T-cell (primary cell): ENCODE measurements around the gene ZSCAN1. TPM values are rescaled to one million over a fixed set of nuclear protein-coding genes. Genes with fewer than 3 reads are reported as not detected.

Source experiments
- ATAC-seq, 4 experiments: fragments of 200-7000 bp in 3 of 4; fragments of 150-1000 bp in 1 of 4; cut with Tn5 transposase; replicated peaks in 1 of 4; 1 replicate in 3 of 4; 2 replicates in 1 of 4; pipeline ENCODE4 v1.10.0; 2021; ENCODE audit warnings: moderate library complexity in 3 of 4, mild to moderate bottlenecking in 2 of 4, moderate number of reproducible peaks in 1 of 4
- CTCF ChIA-PET, 2 donors: fragments of 300-600 bp; sonication (Branson Sonifier 250); formaldehyde crosslinking; loops; one replicate each; lab custom pipeline; 2022; ENCODE audit warnings: antibody characterized with exemption in 2 of 2; lab: Charles Lee
- POLR2A ChIA-PET, 2 donors: fragments of 300-600 bp; sonication (Branson Sonifier 250); formaldehyde crosslinking; loops; one replicate each; lab custom pipeline; 2022; ENCODE audit warnings: antibody characterized with exemption in 2 of 2; lab: Charles Lee
- DNase-seq, 35 experiments: peaks; one replicate each; pipeline versions ENCODE4 v3.0.0 to v3.0.0-alpha.2; 2013 to 2023
- H3K27ac ChIP-seq: one replicate; pipeline ENCODE4 v1.5.1; 2013; ENCODE audit warnings: low read length
- H3K27me3 ChIP-seq, 2 experiments: replicated peaks in 1 of 2; 1 replicate in 1 of 2; 2 replicates in 1 of 2; pipeline versions ENCODE4 v1.6.1 to v1.7.0; 2013; ENCODE audit warnings: low read length in 1 of 2, mixed read lengths in 1 of 2; ENCODE audit not compliant: control insufficient read depth in 2 of 2, insufficient read depth in 2 of 2; ENCODE audit errors: extremely low read depth in 1 of 2
- H3K36me3 ChIP-seq, 2 donors: 1 replicate in 1 of 2; 2 replicates in 1 of 2; pipeline versions ENCODE4 v1.6.1 to v1.7.0; 2013; ENCODE audit warnings: low read length in 1 of 2; ENCODE audit not compliant: control insufficient read depth in 2 of 2, insufficient read depth in 1 of 2; ENCODE audit errors: extremely low read depth in 1 of 2
- H3K4me1 ChIP-seq, 2 experiments: 1 replicate in 1 of 2; 2 replicates in 1 of 2; pipeline versions ENCODE4 v1.6.1 to v1.7.0; 2013; ENCODE audit warnings: low read length in 2 of 2, mixed read lengths in 1 of 2; ENCODE audit not compliant: insufficient read depth in 2 of 2, control insufficient read depth in 1 of 2; ENCODE audit errors: extremely low read depth in 1 of 2
- H3K4me3 ChIP-seq, 2 donors: 1 replicate in 1 of 2; 2 replicates in 1 of 2; pipeline versions ENCODE4 v1.5.1 to v1.7.0; 2013; ENCODE audit warnings: mild to moderate bottlenecking in 2 of 2, low read length in 1 of 2, moderate library complexity in 1 of 2; ENCODE audit not compliant: control insufficient read depth in 1 of 2; ENCODE audit errors: extremely low read depth in 1 of 2
- H3K9me3 ChIP-seq: 2 replicates; pipeline ENCODE4 v1.7.0; 2013
- H3K27ac Mint-ChIP-seq, 2 donors: one replicate each; pipeline ENCODE4 v1.8.0; 2020 to 2021; ENCODE audit warnings: mild to moderate bottlenecking in 2 of 2, mixed read lengths in 2 of 2
- H3K27me3 Mint-ChIP-seq, 2 donors: one replicate each; pipeline ENCODE4 v1.8.0; 2021 to 2022; ENCODE audit warnings: mixed read lengths in 2 of 2
- H3K36me3 Mint-ChIP-seq: one replicate; pipeline ENCODE4 v1.8.0; 2021; ENCODE audit warnings: mixed read lengths
- H3K4me1 Mint-ChIP-seq, 3 donors: one replicate each; pipeline ENCODE4 v1.8.0; 2020 to 2022; ENCODE audit warnings: mixed read lengths in 3 of 3, mild to moderate bottlenecking in 1 of 3
- H3K4me3 Mint-ChIP-seq, 3 donors: one replicate each; pipeline ENCODE4 v1.8.0; 2020 to 2022; ENCODE audit warnings: mild to moderate bottlenecking in 3 of 3, mixed read lengths in 3 of 3, moderate library complexity in 3 of 3
- H3K9me3 Mint-ChIP-seq, 3 donors: one replicate each; pipeline ENCODE4 v1.8.0; 2020 to 2022; ENCODE audit warnings: mixed read lengths in 3 of 3
- WGBS: methylation state at CpG from one replicate; pipeline ENCODE4 v1.1.5; 2013; ENCODE audit warnings: missing lambda C conversion rate; ENCODE audit not compliant: insufficient coverage; 5-methylcytosine and 5-hydroxymethylcytosine counted together
- total RNA-seq, 35 experiments: library from RNA in 6 of 35; stranded (reverse) in 6 of 35; fragments of 120-200 nt in 1 of 35; gene quantifications; one replicate each; pipeline versions ENCODE4 v1.2.1 to v1.2.4 and lab custom pipeline; 2013 to 2026

Gene ZSCAN1
- total RNA-seq, 5 donors from 2014 or later (not counting 1 experiment from before 2014, with no cell fraction given): not detected

- no peak for DNase-seq
- Histone ChIP-seq H3K9me3 (peaks cover 3% of the 10 kb centered on the region), H3K27me3 (peaks cover 0 to 47% of the 10 kb centered on the region in 2 experiments), H3K27ac (no peak overlapping the region), H3K4me3 (no peak overlapping the region), H3K4me1 (peaks cover 0 to 12% of the 10 kb centered on the region in 2 experiments), H3K36me3 (no peaks in the 10 kb centered on the region)
- ChIA-PET CTCF (no interaction called here), POLR2A (no interaction called here)
- 35% methylated on average over 4 of the region's 5 CpGs for WGBS
- H3K27me3 Mint-ChIP-seq: peaks cover 8 to 9% of the 10 kb centered on the region in 2 donors
- no peak overlapping the region for H3K27ac Mint-ChIP-seq
- peaks cover 8 to 27% (median 18%) of the 10 kb centered on the region in 3 donors for H3K9me3 Mint-ChIP-seq
- peaks cover 9% of the 10 kb centered on the region for H3K36me3 Mint-ChIP-seq
- H3K4me1 Mint-ChIP-seq: peaks cover 0 to 3% (median under 1%) of the 10 kb centered on the region in 3 donors
- ATAC-seq: no peak
- H3K4me3 Mint-ChIP-seq: no peak overlapping the region
Observed at GRCh38 chr19:58014141-58014540, 19.7 kb upstream of the ZSCAN1 start.

DNA sequence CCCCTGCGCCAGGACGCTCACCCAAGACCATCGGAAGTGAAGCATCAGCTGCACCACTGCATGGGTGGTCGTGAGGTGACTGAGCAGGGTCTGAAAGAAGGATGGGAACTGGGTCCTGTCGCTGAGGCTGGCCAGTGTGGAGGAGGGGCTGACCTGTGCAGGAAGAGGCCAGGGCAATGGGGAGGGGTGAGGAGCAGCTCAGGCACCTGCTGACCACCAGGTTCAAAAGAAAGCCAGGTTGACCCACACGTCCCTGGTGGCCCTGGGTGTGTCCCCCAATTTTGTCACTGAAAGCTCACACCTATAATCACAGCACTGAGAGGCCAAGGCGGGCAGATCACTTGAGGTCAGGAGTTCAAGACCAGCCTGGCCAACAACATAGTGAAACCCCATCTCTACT is 13.7 kb upstream of the ZSCAN1 start:
- no peaks in the 10 kb centered on the region for H3K9me3 ChIP-seq
- Mint-ChIP-seq H3K9me3 (peaks cover 12 to 28% (median 15%) of the 10 kb centered on the region in 3 donors), H3K4me1 (no peaks in the 10 kb centered on the region), H3K27ac (no peak overlapping the region), H3K27me3 (peaks cover 3 to 7% of the 10 kb centered on the region in 2 donors), H3K36me3 (no peaks in the 10 kb centered on the region), H3K4me3 (no peak overlapping the region)
- H3K27me3 ChIP-seq: peaks cover 0 to 41% of the 10 kb centered on the region in 2 experiments
- no peak overlapping the region for H3K27ac ChIP-seq
- no peak for DNase-seq
- no peaks in the 10 kb centered on the region for H3K4me1 ChIP-seq
- no peak for ATAC-seq
- ChIA-PET CTCF (no interaction called here), POLR2A (no interaction called here)
- no peaks in the 10 kb centered on the region for H3K36me3 ChIP-seq
- whole genome bisulfite sequencing: 82% methylated on average over 6 of the region's 7 CpGs
- no peak overlapping the region for H3K4me3 ChIP-seq

DNA sequence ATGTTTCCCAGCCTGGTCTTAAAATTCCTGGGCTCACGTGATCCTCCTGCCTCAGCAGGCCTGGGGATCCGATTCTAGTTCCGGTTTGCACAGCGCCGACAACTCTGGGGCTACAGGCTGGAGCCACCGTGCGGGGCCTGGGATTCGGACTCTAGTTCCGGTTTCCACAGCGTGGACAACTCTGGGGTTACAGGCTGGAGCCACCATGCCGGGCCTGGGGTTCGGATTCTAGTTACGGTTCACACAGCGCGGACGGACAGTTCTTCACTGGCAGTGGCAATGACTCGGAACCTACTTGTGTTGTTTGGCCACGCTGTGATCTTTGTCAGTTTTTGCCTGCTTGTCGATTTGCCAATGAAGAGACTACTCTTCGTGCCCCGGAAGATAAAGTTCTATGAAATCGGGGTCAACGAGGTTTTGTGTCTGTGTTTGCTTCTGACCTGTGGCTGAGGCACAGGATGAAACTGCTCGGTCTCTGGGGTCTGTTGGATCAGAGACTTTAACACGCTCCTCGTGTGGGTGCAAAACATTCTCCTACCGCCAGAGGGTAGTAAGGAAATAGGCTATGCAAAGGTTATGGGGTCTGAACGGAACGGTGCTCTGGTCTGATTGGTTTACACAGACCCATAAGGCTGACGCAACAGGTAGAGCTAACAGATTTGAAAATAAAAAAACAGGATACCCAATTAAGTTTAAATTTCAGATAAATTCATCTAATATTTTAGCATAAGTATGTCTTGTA is 12.1 kb upstream of the ZSCAN1 start:
- Histone ChIP-seq H3K4me3 (no peak overlapping the region), H3K9me3 (no peaks in the 10 kb centered on the region), H3K27ac (no peak overlapping the region), H3K36me3 (no peaks in the 10 kb centered on the region), H3K27me3 (peaks cover 0 to 33% of the 10 kb centered on the region in 2 experiments), H3K4me1 (no peaks in the 10 kb centered on the region)
- Mint-ChIP-seq H3K36me3 (no peaks in the 10 kb centered on the region), H3K9me3 (peaks cover 8 to 34% (median 23%) of the 10 kb centered on the region in 3 donors), H3K27me3 (peaks cover 0 to 4% of the 10 kb centered on the region in 2 donors), H3K4me3 (no peak overlapping the region), H3K4me1 (no peaks in the 10 kb centered on the region), H3K27ac (no peak overlapping the region)
- POLR2A ChIA-PET: no interaction called here
- peak; percentile 61 to 83 (median 71) for ATAC-seq
- WGBS: 74% methylated on average over 24 of the region's 30 CpGs
- CTCF ChIA-PET: interaction anchor here in 1 of 2 donors (1.0 kb wide), 1 partner anchor 133 kb away, joined by 4 read pairs; no protein-coding TSS in a partner anchor
- DNase-seq: peak in 30 of 35 experiments; percentile 3 to 62 (median 31)

- no peak overlapping the region for H3K27ac ChIP-seq
- H3K9me3 ChIP-seq: no peaks in the 10 kb centered on the region
- DNase-seq (no peak), ATAC-seq (no peak)
- POLR2A ChIA-PET: no interaction called here
- peaks cover 0 to 29% of the 10 kb centered on the region in 2 experiments for H3K27me3 ChIP-seq
- H3K9me3 Mint-ChIP-seq: peaks cover 8 to 37% (median 20%) of the 10 kb centered on the region in 3 donors
- H3K4me3 Mint-ChIP-seq: no peak overlapping the region
- no peaks in the 10 kb centered on the region for H3K36me3 ChIP-seq
- no peak overlapping the region for H3K4me3 ChIP-seq
- CTCF ChIA-PET: interaction anchor here in 1 of 2 donors (1.0 kb wide), 1 partner anchor 133 kb away, joined by 4 read pairs; no protein-coding TSS in a partner anchor
- H3K27me3 Mint-ChIP-seq: peaks cover 0 to under 1% of the 10 kb centered on the region in 2 donors
- no peak overlapping the region for H3K27ac Mint-ChIP-seq
- no peaks in the 10 kb centered on the region for H3K4me1 ChIP-seq
- WGBS: 46% methylated on average over 1 of the region's 4 CpGs
- H3K36me3 Mint-ChIP-seq: no peaks in the 10 kb centered on the region
- H3K4me1 Mint-ChIP-seq: no peaks in the 10 kb centered on the region
Observed at GRCh38 chr19:58022283-58022660, 11.6 kb upstream of the ZSCAN1 start.

- Mint-ChIP-seq H3K36me3 (peaks cover 2% of the 10 kb centered on the region), H3K4me3 (no peak overlapping the region), H3K4me1 (no peaks in the 10 kb centered on the region), H3K27me3 (no peaks in the 10 kb centered on the region), H3K27ac (no peak overlapping the region), H3K9me3 (peaks cover 13 to 46% (median 26%) of the 10 kb centered on the region in 3 donors)
- no peaks in the 10 kb centered on the region for H3K9me3 ChIP-seq
- POLR2A ChIA-PET: no interaction called here
- CTCF ChIA-PET: no interaction called here
- no peaks in the 10 kb centered on the region for H3K4me1 ChIP-seq
- ATAC-seq (no peak), DNase-seq (no peak)
- H3K27ac ChIP-seq: no peak overlapping the region
- no peaks in the 10 kb centered on the region for H3K36me3 ChIP-seq
- WGBS: 93% methylated on average over 6 of the region's 12 CpGs
- H3K27me3 ChIP-seq: peaks cover 0 to 22% of the 10 kb centered on the region in 2 experiments
- H3K4me3 ChIP-seq: no peak overlapping the region
Observed at GRCh38 chr19:58024661-58025060, 9.2 kb upstream of the ZSCAN1 start.

DNA sequence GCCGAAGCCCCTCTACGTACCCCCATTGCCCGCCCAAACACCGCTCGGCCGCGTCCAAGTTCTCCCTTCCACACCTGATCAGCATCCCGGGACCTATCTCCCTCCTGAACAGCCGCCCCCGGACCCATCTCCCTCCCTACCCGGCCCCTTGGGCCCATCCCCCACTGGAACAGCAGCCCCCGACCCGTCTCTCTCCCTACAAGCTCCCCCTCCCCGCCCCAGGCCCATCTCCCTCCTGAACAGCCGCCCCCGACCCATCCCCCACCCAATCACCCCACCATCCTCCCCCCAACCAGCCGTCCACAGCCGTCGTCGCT is 610 bp downstream of the ZSCAN1 start:
- Histone ChIP-seq H3K27me3 (peaks cover 0 to 59% of the 10 kb centered on the region in 2 experiments), H3K9me3 (no peaks in the 10 kb centered on the region), H3K27ac (no peak overlapping the region), H3K4me3 (no peak overlapping the region), H3K4me1 (no peaks in the 10 kb centered on the region), H3K36me3 (no peaks in the 10 kb centered on the region)
- H3K27me3 Mint-ChIP-seq: peaks cover 19 to 27% of the 10 kb centered on the region in 2 donors
- ATAC-seq: no peak
- H3K36me3 Mint-ChIP-seq: peaks cover 20% of the 10 kb centered on the region
- ChIA-PET CTCF (no interaction called here), POLR2A (no interaction called here)
- H3K4me3 Mint-ChIP-seq: peak overlapping the region in 1 of 3 donors; percentile 47
- H3K27ac Mint-ChIP-seq: no peak overlapping the region
- WGBS: 15% methylated on average over 12 of the region's 20 CpGs
- DNase-seq: no peak
- H3K4me1 Mint-ChIP-seq: peaks cover 0 to 1% (median 0%) of the 10 kb centered on the region in 3 donors
- H3K9me3 Mint-ChIP-seq: peaks cover 15 to 26% (median 25%) of the 10 kb centered on the region in 3 donors
